ENCODE data around the gene NCBP3. TPM values are rescaled to one million over a fixed set of nuclear protein-coding genes. Genes with fewer than 3 reads are reported as not detected.

Gene NCBP3
- total and polyA plus RNA-seq, 2 of the 8 experiments (the other 6 are each of a cell fraction or from before 2014, with no cell fraction given) = 19.6 to 46.1 TPM

DNA sequence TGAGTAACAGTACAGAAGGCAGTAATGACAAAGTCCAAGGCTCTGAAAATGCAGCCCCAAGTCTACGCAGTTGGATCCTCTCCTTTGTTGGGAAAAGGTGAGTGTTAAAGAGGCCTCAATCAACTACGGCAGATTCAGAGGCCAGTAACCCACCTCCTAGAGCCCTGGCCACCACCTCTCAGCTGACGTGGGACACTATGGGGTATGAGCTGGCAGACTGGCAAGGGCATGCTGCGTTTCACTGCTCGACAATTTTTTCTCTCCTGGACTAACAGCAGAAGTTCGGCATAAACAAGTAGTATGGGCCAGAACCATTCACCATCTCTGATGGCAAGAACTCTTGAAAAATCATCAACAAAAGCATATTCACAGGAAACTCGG lies 17.2 kb downstream of the NCBP3 start (continued):
- TF ChIP-seq CBX5 (IDR thresholded peaks at IDR 0.05; ENCODE audit: low read depth, low read length) = no peak
- no peak for TF ChIP-seq BCL11A (IDR thresholded peaks at IDR 0.05; ENCODE audit: low read depth in 2 of 2, low read length in 2 of 2)
- TF ChIP-seq SAP30 (IDR thresholded peaks at IDR 0.05; ENCODE audit: insufficient read depth, insufficient replicate concordance, low read length) = no peak
- no peak for TF ChIP-seq NANOG (IDR thresholded peaks at IDR 0.05; ENCODE audit: insufficient read depth, low read depth, low read length, poor library complexity, severe bottlenecking)
- TF ChIP-seq GTF2F1 (IDR thresholded peaks at IDR 0.05; ENCODE audit: borderline replicate concordance, low read depth, low read length) = no peak
